GM21717 (cell line): ENCODE measurements around the gene ATXN8OS.
"Not testable (repeated sequence)": the region's sequence is repeated elsewhere in the genome, so short reads cannot be mapped to it uniquely, and the experiment has no call there.

ENCODE experiments used
- ATAC-seq: cut with Tn5 transposase; IDR thresholded peaks from one replicate; pipeline ENCODE4 v1.9.1; 2021; ENCODE audit warnings: mild to moderate bottlenecking, moderate library complexity; ENCODE audit not compliant: unreplicated experiment

The ATXN8OS gene

GRCh38 chr13:70107498-70108281, at the start of gene ATXN8OS:
TSS of gene ATXN8OS (plus strand) at chr13:70107826.
- no peak for ATAC-seq

- no peak for ATAC-seq
Measured at GRCh38 chr13:70080012-70080411, 27.6 kb upstream of the ATXN8OS start.

- ATAC-seq, result no peak
Measured at GRCh38 chr13:70087247-70087646, 20.4 kb upstream of the ATXN8OS start.

GRCh38 chr13:70088926-70089325, 18.7 kb upstream of the ATXN8OS start:
- ATAC-seq, result no peak

GRCh38 chr13:70090036-70090723, 17.4 kb upstream of the ATXN8OS start:
- ATAC-seq, result no peak

GRCh38 chr13:70098669-70099068, 9.0 kb upstream of the ATXN8OS start:
- ATAC-seq, result no peak

GRCh38 chr13:70104481-70104880, 3.1 kb upstream of the ATXN8OS start:
- no peak for ATAC-seq

GRCh38 chr13:70107125-70107497, 515 bp upstream of the ATXN8OS start:
- ATAC-seq, result no peak

- no peak for ATAC-seq
Measured at GRCh38 chr13:70108356-70109105, 905 bp downstream of the ATXN8OS start, which contains the start of gene KLHL1. TSS of gene KLHL1 (minus strand) at chr13:70108452. CDS start at chr13:70107699, 753 bp downstream.

- no peak for ATAC-seq
Measured at GRCh38 chr13:70117338-70117905, 9.8 kb downstream of the ATXN8OS start.

GRCh38 chr13:70125693-70126092, 18.1 kb downstream of the ATXN8OS start:
- no peak for ATAC-seq

- ATAC-seq, result no peak
Measured at GRCh38 chr13:70128098-70128497, 20.5 kb downstream of the ATXN8OS start.

GRCh38 chr13:70142658-70143057, 35.0 kb downstream of the ATXN8OS start:
- ATAC-seq, result not testable (repeated sequence)

- ATAC-seq, result no peak
Measured at GRCh38 chr13:70162141-70162540, 54.5 kb downstream of the ATXN8OS start.

- ATAC-seq, result no peak
Measured at GRCh38 chr13:70170689-70171088, 63.1 kb downstream of the ATXN8OS start.

GRCh38 chr13:70171151-70171550, 63.5 kb downstream of the ATXN8OS start:
- no peak for ATAC-seq

- no peak for ATAC-seq
Measured at GRCh38 chr13:70172946-70173597, 65.4 kb downstream of the ATXN8OS start.

- no peak for ATAC-seq
Measured at GRCh38 chr13:70173598-70173959, 66.0 kb downstream of the ATXN8OS start.

- no peak for ATAC-seq
Measured at GRCh38 chr13:70178346-70178745, 70.7 kb downstream of the ATXN8OS start.
